Measurements from ENCODE around the gene AHSP.
A peak's percentile ranks its signal among the peaks of the same experiment; 100 is the strongest.

The AHSP gene

DNA sequence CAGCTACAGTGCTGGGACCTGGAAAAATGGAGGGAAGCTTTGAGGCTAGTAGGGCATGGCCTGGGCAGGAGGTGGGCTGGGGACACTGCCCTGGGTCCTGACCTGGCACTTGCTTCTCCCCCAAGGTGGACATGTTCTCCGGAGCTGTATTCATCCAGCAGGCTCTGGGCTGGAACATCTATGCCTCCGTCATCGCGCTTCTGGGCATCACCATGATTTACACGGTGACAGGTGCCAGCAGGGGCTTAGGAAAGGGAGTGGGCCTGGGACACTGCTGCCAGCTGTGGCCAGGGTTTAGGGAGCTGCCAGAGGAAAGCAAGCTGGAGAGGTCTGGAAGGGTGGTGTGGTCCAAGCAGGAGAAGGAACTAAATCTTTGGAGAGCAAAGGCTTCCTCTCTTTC is 41.7 kb upstream of the AHSP start:
- peaks cover 0 to 70% of the 10 kb centered on the region in 2 experiments for H3K27me3 ChIP-seq (ENCODE audit: control insufficient read depth in 1 of 2, insufficient read depth in 1 of 2, low read length in 2 of 2)
- no peak overlapping the region for H3K4me3 ChIP-seq (ENCODE audit: insufficient read depth in 1 of 2, low read depth in 1 of 2, low read length in 2 of 2)
- H3K36me3 ChIP-seq (ENCODE audit: control insufficient read depth in 1 of 2, insufficient read depth in 2 of 2, low read depth in 1 of 2, low read length in 2 of 2) = peaks cover 3 to 26% of the 10 kb centered on the region in 2 experiments
- H3K23ac ChIP-seq (ENCODE audit: low read length in 2 of 2) = no peak overlapping the region
- no peak overlapping the region for H2BK5ac ChIP-seq (ENCODE audit: low read depth, low read length, poor library complexity, severe bottlenecking)
- no peak overlapping the region for H3K27ac ChIP-seq (ENCODE audit: low read length, poor library complexity, severe bottlenecking)
- 85% methylated on average over 5 of the region's 5 CpGs for WGBS
- no peak overlapping the region for H3K4me2 ChIP-seq (ENCODE audit: low read length, poor library complexity, severe bottlenecking)
- H3K79me1 ChIP-seq (replicated peaks; ENCODE audit: low read length, poor library complexity, severe bottlenecking) = no peaks in the 10 kb centered on the region
- H2AK5ac ChIP-seq (ENCODE audit: low read length, severe bottlenecking) = peak overlapping the region; percentile 19
- H3K4me1 ChIP-seq (ENCODE audit: control insufficient read depth, insufficient read depth, low read depth, low read length) = peaks cover 44% of the 10 kb centered on the region
- H4K8ac ChIP-seq (ENCODE audit: low read length) = no peak overlapping the region
- no peak overlapping the region for H3K14ac ChIP-seq (ENCODE audit: low read length in 2 of 2)
- no peak overlapping the region for H2BK120ac ChIP-seq (ENCODE audit: low read depth, low read length)
- H2BK12ac ChIP-seq (ENCODE audit: low read length in 2 of 2) = no peak overlapping the region
- H2AFZ ChIP-seq (ENCODE audit: low read depth, low read length) = no peak overlapping the region
- no peak overlapping the region for H4K91ac ChIP-seq (ENCODE audit: low read length)
- H2BK15ac ChIP-seq (ENCODE audit: low read depth, poor library complexity, severe bottlenecking) = no peak overlapping the region
- H3K9ac ChIP-seq (ENCODE audit: low read length) = no peak overlapping the region
- DNase-seq = no peak
- H3K18ac ChIP-seq (ENCODE audit: low read depth in 1 of 2, low read length in 2 of 2) = no peak overlapping the region
- H3K9me3 ChIP-seq (ENCODE audit: control insufficient read depth, low read length) = no peaks in the 10 kb centered on the region
- H3K4ac ChIP-seq (ENCODE audit: low read depth in 1 of 2, low read length in 2 of 2) = no peak overlapping the region

DNA sequence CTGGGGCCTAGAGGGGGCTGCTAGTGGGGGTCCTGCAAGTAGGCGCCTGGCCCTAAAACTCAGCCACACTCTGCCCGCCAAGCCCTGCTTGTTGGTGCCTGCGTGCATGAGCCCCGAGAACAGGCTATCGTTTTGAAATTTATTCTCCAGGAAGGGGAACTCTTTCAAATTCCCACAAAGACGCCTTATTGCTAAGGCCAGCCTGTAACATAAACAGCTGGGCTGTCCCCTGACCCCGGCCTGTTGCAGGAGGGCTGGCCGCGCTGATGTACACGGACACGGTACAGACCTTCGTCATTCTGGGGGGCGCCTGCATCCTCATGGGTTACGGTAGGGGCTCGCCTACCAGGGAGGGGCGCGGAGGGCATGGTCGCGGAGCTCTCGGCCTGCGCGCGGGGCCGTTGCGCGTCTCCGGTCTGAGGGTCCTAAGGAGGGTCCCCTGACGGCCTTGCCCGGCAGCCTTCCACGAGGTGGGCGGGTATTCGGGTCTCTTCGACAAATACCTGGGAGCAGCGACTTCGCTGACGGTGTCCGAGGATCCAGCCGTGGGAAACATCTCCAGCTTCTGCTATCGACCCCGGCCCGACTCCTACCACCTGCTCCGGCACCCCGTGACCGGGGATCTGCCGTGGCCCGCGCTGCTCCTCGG is 40.5 kb upstream of the AHSP start:
- DNase-seq = peak; percentile 41
- Histone ChIP-seq H3K79me1 (replicated peaks; ENCODE audit: low read length, poor library complexity, severe bottlenecking) (no peaks in the 10 kb centered on the region), H3K23ac (ENCODE audit: low read length in 2 of 2) (no peak overlapping the region), H3K18ac (ENCODE audit: low read depth in 1 of 2, low read length in 2 of 2) (peak overlapping the region; percentile 18 to 55), H3K4ac (ENCODE audit: low read depth in 1 of 2, low read length in 2 of 2) (no peak overlapping the region), H3K36me3 (ENCODE audit: control insufficient read depth in 1 of 2, insufficient read depth in 2 of 2, low read depth in 1 of 2, low read length in 2 of 2) (peaks cover 7 to 33% of the 10 kb centered on the region in 2 experiments), H3K4me3 (ENCODE audit: insufficient read depth in 1 of 2, low read depth in 1 of 2, low read length in 2 of 2) (peak overlapping the region; percentile 33 to 73), H3K27me3 (ENCODE audit: control insufficient read depth in 1 of 2, insufficient read depth in 1 of 2, low read length in 2 of 2) (peaks cover 0 to 61% of the 10 kb centered on the region in 2 experiments), H4K8ac (ENCODE audit: low read length) (peak overlapping the region; percentile 5), H3K4me2 (ENCODE audit: low read length, poor library complexity, severe bottlenecking) (peak overlapping the region; percentile 95), H2AFZ (ENCODE audit: low read depth, low read length) (no peak overlapping the region), H4K91ac (ENCODE audit: low read length) (no peak overlapping the region), H3K27ac (ENCODE audit: low read length, poor library complexity, severe bottlenecking) (no peak overlapping the region), H3K4me1 (ENCODE audit: control insufficient read depth, insufficient read depth, low read depth, low read length) (peaks cover 43% of the 10 kb centered on the region), H2BK120ac (ENCODE audit: low read depth, low read length) (no peak overlapping the region), H3K9ac (ENCODE audit: low read length) (peak overlapping the region; percentile 53), H2BK12ac (ENCODE audit: low read length in 2 of 2) (no peak overlapping the region), H2BK15ac (ENCODE audit: low read depth, poor library complexity, severe bottlenecking) (no peak overlapping the region), H3K14ac (ENCODE audit: low read length in 2 of 2) (no peak overlapping the region), H2BK5ac (ENCODE audit: low read depth, low read length, poor library complexity, severe bottlenecking) (no peak overlapping the region), H2AK5ac (ENCODE audit: low read length, severe bottlenecking) (no peak overlapping the region), H3K9me3 (ENCODE audit: control insufficient read depth, low read length) (no peaks in the 10 kb centered on the region)
- 12% methylated on average over 47 of the region's 48 CpGs for WGBS

DNA sequence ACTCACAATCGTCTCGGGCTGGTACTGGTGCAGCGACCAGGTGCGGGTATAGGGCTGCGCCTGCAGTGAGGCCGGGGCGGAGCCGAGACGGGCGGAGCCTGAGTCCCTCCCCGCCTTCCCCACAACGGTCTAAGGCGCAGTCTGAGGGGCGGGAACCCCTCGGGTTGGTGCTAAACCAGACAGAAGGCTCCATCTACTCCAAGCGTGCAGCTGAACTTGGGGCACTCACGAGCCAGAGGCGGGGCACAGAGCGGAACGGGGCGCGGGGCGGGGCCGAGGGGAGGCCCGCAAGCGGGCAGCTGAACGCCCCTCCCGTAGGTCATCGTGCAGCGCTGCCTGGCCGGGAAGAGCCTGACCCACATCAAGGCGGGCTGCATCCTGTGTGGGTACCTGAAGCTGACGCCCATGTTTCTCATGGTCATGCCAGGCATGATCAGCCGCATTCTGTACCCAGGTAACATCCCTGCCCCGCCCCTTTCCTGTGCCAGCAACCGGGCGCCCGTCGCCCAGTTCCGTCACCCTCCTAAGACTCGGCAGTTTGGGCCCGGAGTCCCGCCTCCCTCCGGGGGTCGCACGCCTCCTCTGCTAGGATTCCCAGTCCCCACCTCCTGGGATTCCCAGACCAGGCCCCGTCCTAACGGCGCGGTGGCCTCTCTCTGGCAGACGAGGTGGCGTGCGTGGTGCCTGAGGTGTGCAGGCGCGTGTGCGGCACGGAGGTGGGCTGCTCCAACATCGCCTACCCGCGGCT is 39.8 kb upstream of the AHSP start:
- Histone ChIP-seq H3K4ac (ENCODE audit: low read depth in 1 of 2, low read length in 2 of 2) (peak overlapping the region in 1 of 2 experiments; percentile 17), H4K8ac (ENCODE audit: low read length) (peak overlapping the region; percentile 29), H3K79me1 (replicated peaks; ENCODE audit: low read length, poor library complexity, severe bottlenecking) (no peaks in the 10 kb centered on the region), H2BK12ac (ENCODE audit: low read length in 2 of 2) (peak overlapping the region in 1 of 2 experiments; percentile 21), H3K36me3 (ENCODE audit: control insufficient read depth in 1 of 2, insufficient read depth in 2 of 2, low read depth in 1 of 2, low read length in 2 of 2) (peaks cover 14 to 40% of the 10 kb centered on the region in 2 experiments), H2AFZ (ENCODE audit: low read depth, low read length) (no peak overlapping the region), H3K18ac (ENCODE audit: low read depth in 1 of 2, low read length in 2 of 2) (peak overlapping the region; percentile 41 to 71), H3K9me3 (ENCODE audit: control insufficient read depth, low read length) (no peaks in the 10 kb centered on the region), H3K14ac (ENCODE audit: low read length in 2 of 2) (peak overlapping the region in 1 of 2 experiments; percentile 82), H2BK5ac (ENCODE audit: low read depth, low read length, poor library complexity, severe bottlenecking) (no peak overlapping the region), H2BK120ac (ENCODE audit: low read depth, low read length) (no peak overlapping the region), H3K9ac (ENCODE audit: low read length) (peak overlapping the region; percentile 53), H3K27ac (ENCODE audit: low read length, poor library complexity, severe bottlenecking) (no peak overlapping the region), H3K23ac (ENCODE audit: low read length in 2 of 2) (peak overlapping the region in 1 of 2 experiments; percentile 86), H4K91ac (ENCODE audit: low read length) (peak overlapping the region; percentile 41), H3K4me1 (ENCODE audit: control insufficient read depth, insufficient read depth, low read depth, low read length) (peaks cover 39% of the 10 kb centered on the region), H3K4me2 (ENCODE audit: low read length, poor library complexity, severe bottlenecking) (peak overlapping the region; percentile 95), H2AK5ac (ENCODE audit: low read length, severe bottlenecking) (no peak overlapping the region), H3K27me3 (ENCODE audit: control insufficient read depth in 1 of 2, insufficient read depth in 1 of 2, low read length in 2 of 2) (peaks cover 0 to 54% of the 10 kb centered on the region in 2 experiments), H2BK15ac (ENCODE audit: low read depth, poor library complexity, severe bottlenecking) (no peak overlapping the region), H3K4me3 (ENCODE audit: insufficient read depth in 1 of 2, low read depth in 1 of 2, low read length in 2 of 2) (peak overlapping the region; percentile 33 to 73)
- 5% methylated on average over 60 of the region's 60 CpGs for WGBS
- peak; percentile 41 for DNase-seq

All from mesenchymal stem cell (in vitro differentiated cells and primary cell).